H9 (cell line): Measurements from ENCODE around the gene MSANTD1. TPM values are rescaled to one million over a fixed set of nuclear protein-coding genes. Genes with fewer than 3 reads are reported as not detected.

Experiments used
- DNase-seq: peaks from one replicate; pipeline ENCODE4 v3.0.0-alpha.2; 2017
- H2AFZ ChIP-seq: one replicate; pipeline ENCODE4 v1.6.1; 2013; ENCODE audit warnings: mild to moderate bottlenecking, low read length, control low read depth, moderate library complexity
- H2AK5ac ChIP-seq: 2 replicates; pipeline ENCODE4 v1.6.1; 2013; ENCODE audit warnings: low read length, control low read depth, mixed read lengths; ENCODE audit not compliant: insufficient read length
- H2BK120ac ChIP-seq: one replicate; pipeline ENCODE4 v1.6.1; 2013; ENCODE audit warnings: low read depth, mild to moderate bottlenecking, low read length, control low read depth, inconsistent platforms; ENCODE audit not compliant: poor library complexity, severe bottlenecking
- H2BK12ac ChIP-seq: 2 replicates; pipeline ENCODE4 v1.6.1; 2013; ENCODE audit warnings: low read length, control low read depth, mixed read lengths, low read depth; ENCODE audit not compliant: insufficient read length
- H2BK15ac ChIP-seq: 2 replicates; pipeline ENCODE4 v1.6.1; 2013; ENCODE audit warnings: low read depth, low read length, control low read depth
- H2BK20ac ChIP-seq: one replicate; pipeline ENCODE4 v1.6.1; 2013; ENCODE audit warnings: low read depth, mild to moderate bottlenecking, low read length, control low read depth, inconsistent platforms; ENCODE audit not compliant: poor library complexity, severe bottlenecking
- H2BK5ac ChIP-seq: 2 replicates; pipeline ENCODE4 v1.6.1; 2013; ENCODE audit warnings: low read length, control low read depth, mixed read lengths; ENCODE audit not compliant: insufficient read length
- H3K14ac ChIP-seq: 2 replicates; pipeline ENCODE4 v1.6.1; 2013; ENCODE audit warnings: low read length, control low read depth; ENCODE audit not compliant: insufficient read depth
- H3K18ac ChIP-seq: 2 replicates; pipeline ENCODE4 v1.6.1; 2013; ENCODE audit warnings: low read depth, mild to moderate bottlenecking, mixed read lengths, low read length, control low read depth; ENCODE audit not compliant: insufficient read length
- H3K23ac ChIP-seq: 2 replicates; pipeline ENCODE4 v1.6.1; 2013; ENCODE audit warnings: low read length, control low read depth, mixed read lengths, low read depth; ENCODE audit not compliant: insufficient read length
- H3K23me2 ChIP-seq: 2 replicates; pipeline ENCODE4 v1.6.1; 2013; ENCODE audit warnings: low read depth, mild to moderate bottlenecking, mixed read lengths, low read length, control low read depth; ENCODE audit not compliant: insufficient read length, poor library complexity, severe bottlenecking
- H3K27ac ChIP-seq: 2 replicates; pipeline ENCODE4 v1.5.1; 2013; ENCODE audit warnings: low read length, control low read depth, mixed read lengths, low read depth; ENCODE audit not compliant: insufficient read length
- H3K27me3 ChIP-seq: 2 replicates; pipeline ENCODE4 v1.6.1; 2013; ENCODE audit warnings: low read length, control low read depth, inconsistent platforms; ENCODE audit not compliant: insufficient read depth
- H3K4ac ChIP-seq: 2 replicates; pipeline ENCODE4 v1.6.1; 2013; ENCODE audit warnings: low read depth, mild to moderate bottlenecking, control low read depth, inconsistent platforms, low read length, moderate library complexity
- H3K4me1 ChIP-seq: 2 replicates; pipeline ENCODE4 v1.6.1; 2013; ENCODE audit warnings: low read length, control low read depth, inconsistent platforms; ENCODE audit not compliant: insufficient read depth
- H3K4me2 ChIP-seq: 2 replicates; pipeline ENCODE4 v1.6.1; 2013; ENCODE audit warnings: low read length, control low read depth, mixed read lengths; ENCODE audit not compliant: insufficient read length, insufficient read depth
- H3K56ac ChIP-seq: 2 replicates; pipeline ENCODE4 v1.6.1; 2013; ENCODE audit warnings: low read depth, mild to moderate bottlenecking, mixed read lengths, low read length, control low read depth; ENCODE audit not compliant: insufficient read length
- H3K79me1 ChIP-seq: 2 replicates; pipeline ENCODE4 v1.6.1; 2013; ENCODE audit warnings: low read depth, mild to moderate bottlenecking, moderate library complexity, low read length, control low read depth, inconsistent platforms; ENCODE audit not compliant: insufficient read depth, poor library complexity, severe bottlenecking
- H3K79me2 ChIP-seq: 2 replicates; pipeline ENCODE4 v1.6.1; 2013; ENCODE audit warnings: low read length, control low read depth, inconsistent platforms; ENCODE audit not compliant: insufficient read depth
- H3K9ac ChIP-seq: 2 replicates; pipeline ENCODE4 v1.6.1; 2013; ENCODE audit warnings: low read length, control low read depth, mixed read lengths; ENCODE audit not compliant: insufficient read length; ENCODE audit errors: extremely low read depth
- H3K9me3 ChIP-seq: one replicate; pipeline ENCODE4 v1.6.1; 2013; ENCODE audit warnings: low read depth, low read length, inconsistent platforms; ENCODE audit not compliant: control insufficient read depth
- H3T11ph ChIP-seq: one replicate; pipeline ENCODE4 v1.6.1; 2013; ENCODE audit warnings: mild to moderate bottlenecking, low read length, control low read depth, inconsistent platforms
- H4K20me1 ChIP-seq: one replicate; pipeline ENCODE4 v1.6.1; 2013; ENCODE audit not compliant: control insufficient read depth, insufficient read length, insufficient read depth
- H4K5ac ChIP-seq: 2 replicates; pipeline ENCODE4 v1.6.1; 2013; ENCODE audit warnings: low read depth, mild to moderate bottlenecking, mixed read lengths, low read length, control low read depth; ENCODE audit not compliant: insufficient read length
- H4K8ac ChIP-seq: replicated peaks from 2 replicates; pipeline ENCODE4 v1.6.1; 2013; ENCODE audit warnings: low read length, control low read depth, mixed read lengths, low read depth; ENCODE audit not compliant: insufficient read length
- H4K91ac ChIP-seq: 2 replicates; pipeline ENCODE4 v1.6.1; 2013; ENCODE audit warnings: low read depth, mild to moderate bottlenecking, moderate library complexity, mixed read lengths, low read length, control low read depth; ENCODE audit not compliant: insufficient read length
- H3K27ac Mint-ChIP-seq, 3 experiments: 2 replicates in 2 of 3; 3 replicates in 1 of 3; pipeline ENCODE4 v1.8.0; 2020 to 2021; ENCODE audit warnings: mixed read lengths in 3 of 3, mild to moderate bottlenecking in 1 of 3, moderate library complexity in 1 of 3
- H3K27me3 Mint-ChIP-seq: 2 replicates; pipeline ENCODE4 v1.8.0; 2021; ENCODE audit warnings: low read depth, mild to moderate bottlenecking, moderate library complexity, mixed read lengths
- H3K36me3 Mint-ChIP-seq, 3 experiments: 2 replicates in 2 of 3; 3 replicates in 1 of 3; pipeline ENCODE4 v1.8.0; 2020 to 2021; ENCODE audit warnings: low read depth in 3 of 3, mixed read lengths in 3 of 3; ENCODE audit not compliant: insufficient read depth in 1 of 3
- H3K4me1 Mint-ChIP-seq, 2 experiments: 2 replicates each; pipeline ENCODE4 v1.8.0; 2020; ENCODE audit warnings: mixed read lengths in 2 of 2
- H3K4me3 Mint-ChIP-seq, 2 experiments: 2 replicates in 1 of 2; 3 replicates in 1 of 2; pipeline ENCODE4 v1.8.0; 2020 to 2021; ENCODE audit warnings: mild to moderate bottlenecking in 2 of 2, mixed read lengths in 2 of 2, moderate library complexity in 1 of 2
- H3K9me3 Mint-ChIP-seq, 2 experiments: 2 replicates in 1 of 2; 3 replicates in 1 of 2; pipeline ENCODE4 v1.8.0; 2020; ENCODE audit warnings: mild to moderate bottlenecking in 2 of 2, mixed read lengths in 2 of 2, moderate library complexity in 1 of 2
- WGBS: extraction: QIAGEN DNeasy Blood & Tissue Kit; methylation state at CpG from one replicate; pipeline ENCODE4 v1.1.7; 2013; ENCODE audit warnings: missing lambda C conversion rate, low lambda C conversion rate, mixed read lengths; ENCODE audit not compliant: insufficient read length; ENCODE audit errors: extremely low coverage; 5-methylcytosine and 5-hydroxymethylcytosine counted together
- total RNA-seq: library from RNA; stranded (reverse); gene quantifications from 2 replicates; pipeline ENCODE4 v1.2.1, GENCODE V29; 2021
- TF ChIP-seq, protein P1 (sequence below): fragments of 200-600 bp; sonication (generic); conservative IDR thresholded peaks from 3 replicates; pipeline ENCODE4 v1.8.0; 2021; ENCODE audit warnings: antibody characterized with exemption, mild to moderate bottlenecking

Gene MSANTD1
- total RNA-seq, 1 experiment from 2014 or later, result 0.83 TPM

DNA sequence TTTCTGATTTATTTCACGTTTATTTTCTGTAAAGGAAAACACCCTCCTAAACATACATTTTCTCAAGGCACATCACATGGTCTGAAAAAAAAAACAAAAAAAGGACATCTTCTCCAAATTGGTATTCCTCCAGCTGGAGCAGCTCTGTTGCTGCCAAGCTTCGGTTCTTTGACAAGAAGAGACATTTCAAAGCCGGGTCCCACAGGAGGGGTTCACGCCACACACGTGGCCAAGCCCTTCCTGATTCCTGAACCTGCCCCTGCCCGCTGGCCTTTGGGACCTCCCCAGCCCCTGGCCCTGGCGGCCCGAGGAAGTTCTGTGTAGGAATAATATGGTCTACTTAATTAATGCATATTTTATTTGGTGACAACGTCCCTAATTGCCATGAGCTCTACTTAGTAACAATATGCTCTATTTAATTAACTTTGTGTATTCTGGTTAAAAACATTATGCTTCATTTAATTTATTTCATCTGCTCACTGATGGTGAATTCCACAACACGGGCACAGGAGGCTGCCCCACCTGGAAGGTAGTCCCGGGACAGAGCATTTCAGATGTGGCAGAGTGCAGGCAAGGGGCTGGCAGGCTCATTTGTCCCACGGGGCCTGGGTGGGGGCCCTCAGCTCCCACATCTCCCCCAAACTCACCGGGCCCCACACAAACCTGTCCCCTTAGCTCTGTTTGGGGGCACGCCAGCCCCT is 38.5 kb downstream of the MSANTD1 start:
- H4K91ac ChIP-seq, result no peak overlapping the region
- H3K79me1 ChIP-seq, result no peaks in the 10 kb centered on the region
- no peak overlapping the region for H2BK12ac ChIP-seq
- H3K4me3 Mint-ChIP-seq, result no peak overlapping the region
- H2AK5ac ChIP-seq, result no peak overlapping the region
- no peak overlapping the region for H3K4ac ChIP-seq
- H4K5ac ChIP-seq, result no peak overlapping the region
- DNase-seq, result no peak
- H3K4me2 ChIP-seq, result no peak overlapping the region
- H3K27me3 ChIP-seq, result no peaks in the 10 kb centered on the region; the same call in 1 of the 2 replicates
- no peak overlapping the region for H4K8ac ChIP-seq
- no peaks in the 10 kb centered on the region for H3K36me3 Mint-ChIP-seq
- no peak overlapping the region for H3K23ac ChIP-seq
- H2BK20ac ChIP-seq, result no peak overlapping the region
- H3K9me3 Mint-ChIP-seq, result peaks cover 5% of the 10 kb centered on the region in 2 experiments; a peak in 2 of 5 replicates
- H3K14ac ChIP-seq, result no peak overlapping the region
- H2AFZ ChIP-seq, result no peak overlapping the region
- H3K56ac ChIP-seq, result no peak overlapping the region
- peaks cover 44% of the 10 kb centered on the region for H3K27me3 Mint-ChIP-seq
- H3K9me3 ChIP-seq, result no peaks in the 10 kb centered on the region
- H3K4me1 Mint-ChIP-seq, result peaks cover 7 to 14% of the 10 kb centered on the region in 2 experiments
- H3K18ac ChIP-seq, result no peak overlapping the region
- H3K23me2 ChIP-seq, result peaks cover 10% of the 10 kb centered on the region
- no peaks in the 10 kb centered on the region for H3K4me1 ChIP-seq
- no peak overlapping the region for H3K27ac Mint-ChIP-seq
- no peak overlapping the region for H2BK5ac ChIP-seq
- H3K9ac ChIP-seq, result no peak overlapping the region
- H3K79me2 ChIP-seq, result no peaks in the 10 kb centered on the region
- TF ChIP-seq, protein P1, sequence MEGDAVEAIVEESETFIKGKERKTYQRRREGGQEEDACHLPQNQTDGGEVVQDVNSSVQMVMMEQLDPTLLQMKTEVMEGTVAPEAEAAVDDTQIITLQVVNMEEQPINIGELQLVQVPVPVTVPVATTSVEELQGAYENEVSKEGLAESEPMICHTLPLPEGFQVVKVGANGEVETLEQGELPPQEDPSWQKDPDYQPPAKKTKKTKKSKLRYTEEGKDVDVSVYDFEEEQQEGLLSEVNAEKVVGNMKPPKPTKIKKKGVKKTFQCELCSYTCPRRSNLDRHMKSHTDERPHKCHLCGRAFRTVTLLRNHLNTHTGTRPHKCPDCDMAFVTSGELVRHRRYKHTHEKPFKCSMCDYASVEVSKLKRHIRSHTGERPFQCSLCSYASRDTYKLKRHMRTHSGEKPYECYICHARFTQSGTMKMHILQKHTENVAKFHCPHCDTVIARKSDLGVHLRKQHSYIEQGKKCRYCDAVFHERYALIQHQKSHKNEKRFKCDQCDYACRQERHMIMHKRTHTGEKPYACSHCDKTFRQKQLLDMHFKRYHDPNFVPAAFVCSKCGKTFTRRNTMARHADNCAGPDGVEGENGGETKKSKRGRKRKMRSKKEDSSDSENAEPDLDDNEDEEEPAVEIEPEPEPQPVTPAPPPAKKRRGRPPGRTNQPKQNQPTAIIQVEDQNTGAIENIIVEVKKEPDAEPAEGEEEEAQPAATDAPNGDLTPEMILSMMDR, result no peak
- no peak overlapping the region for H3T11ph ChIP-seq
- no peaks in the 10 kb centered on the region for H4K20me1 ChIP-seq
- no peak overlapping the region for H2BK120ac ChIP-seq
- WGBS, result no CpG with 5 or more reads among the region's 14 CpGs
- H2BK15ac ChIP-seq, result no peak overlapping the region
- no peak overlapping the region for H3K27ac ChIP-seq
